ENCODE data around the gene PDE7B.

Gene PDE7B

DNA sequence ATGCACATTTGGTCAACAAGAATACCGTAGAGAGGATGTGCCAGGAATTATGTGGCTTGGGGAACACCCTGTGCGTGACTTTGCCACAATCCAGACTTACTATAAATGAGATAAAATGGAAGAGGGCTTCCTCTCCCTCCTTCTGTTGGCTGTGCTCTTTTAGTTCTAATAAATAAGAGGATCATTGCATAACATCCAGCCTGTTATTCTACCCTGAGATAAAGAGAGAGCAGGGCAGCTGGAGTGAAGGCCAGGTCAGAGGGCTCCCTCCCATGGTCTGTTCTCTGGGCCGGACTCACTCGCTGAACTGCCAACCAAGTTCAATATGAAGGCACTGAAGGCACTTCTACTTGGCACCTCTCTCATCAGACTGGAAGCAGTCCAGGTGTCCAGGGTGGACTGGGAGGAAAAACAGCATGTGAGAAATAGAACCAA lies 306.9 kb downstream of the PDE7B start:
- no peak for DNase-seq

DNA sequence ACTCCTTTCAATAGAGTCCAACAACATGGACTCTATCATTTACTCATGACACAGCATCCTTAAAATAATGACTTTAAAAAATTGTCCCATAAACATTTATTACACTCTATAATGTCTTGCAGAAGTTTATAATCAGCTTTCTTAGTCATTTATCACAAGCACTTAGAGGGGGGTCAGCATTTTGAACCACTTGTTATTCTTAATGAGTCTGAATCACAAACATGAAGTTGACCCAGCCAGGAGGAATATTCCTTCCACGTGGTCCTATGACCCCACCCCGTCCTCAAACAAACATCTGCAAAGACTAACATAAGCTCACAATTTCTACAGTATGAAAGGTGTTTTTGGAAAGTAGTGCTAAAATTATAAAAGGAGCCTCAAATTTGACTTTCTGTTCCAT lies 307.5 kb downstream of the PDE7B start:
- DNase-seq = no peak

DNA sequence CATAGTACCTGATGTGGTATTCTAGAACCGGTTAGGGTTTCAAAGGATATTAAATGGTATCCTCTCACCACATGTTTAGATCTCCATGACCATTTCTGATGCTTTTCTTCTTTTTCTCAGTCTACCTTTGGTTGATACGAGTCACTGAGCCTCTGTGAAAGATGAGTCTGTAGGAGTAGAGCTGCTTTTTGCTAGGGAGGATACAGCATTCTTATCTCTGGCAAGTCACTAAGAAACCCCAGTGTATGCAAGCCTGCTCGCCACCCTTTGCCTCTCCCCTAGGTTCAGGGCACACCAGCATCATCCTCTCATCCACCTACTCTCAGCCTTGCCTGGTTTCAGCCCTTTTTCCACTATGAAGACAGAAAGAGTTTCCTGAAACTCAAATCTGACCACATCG lies 308.7 kb downstream of the PDE7B start:
- DNase-seq = no peak

DNA sequence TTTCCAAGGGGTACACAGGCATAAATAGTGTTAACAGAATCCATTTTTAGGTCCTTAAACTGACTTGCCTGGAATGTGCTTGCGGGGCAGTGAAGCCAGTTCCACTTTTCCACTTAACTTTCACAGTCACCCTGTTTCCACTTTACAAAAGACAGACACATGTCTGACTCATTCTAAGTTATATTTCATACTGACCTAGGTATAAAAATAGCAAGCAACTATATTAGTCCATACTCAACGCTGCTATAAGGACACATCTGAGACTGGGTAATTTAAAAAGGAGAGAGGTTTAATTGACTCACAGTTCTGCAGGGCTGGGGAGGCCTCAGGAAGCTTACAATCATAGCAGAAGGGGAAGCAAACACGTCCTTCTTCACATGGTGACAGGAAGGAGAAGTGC lies 310.4 kb downstream of the PDE7B start:
- no peak for DNase-seq

DNA sequence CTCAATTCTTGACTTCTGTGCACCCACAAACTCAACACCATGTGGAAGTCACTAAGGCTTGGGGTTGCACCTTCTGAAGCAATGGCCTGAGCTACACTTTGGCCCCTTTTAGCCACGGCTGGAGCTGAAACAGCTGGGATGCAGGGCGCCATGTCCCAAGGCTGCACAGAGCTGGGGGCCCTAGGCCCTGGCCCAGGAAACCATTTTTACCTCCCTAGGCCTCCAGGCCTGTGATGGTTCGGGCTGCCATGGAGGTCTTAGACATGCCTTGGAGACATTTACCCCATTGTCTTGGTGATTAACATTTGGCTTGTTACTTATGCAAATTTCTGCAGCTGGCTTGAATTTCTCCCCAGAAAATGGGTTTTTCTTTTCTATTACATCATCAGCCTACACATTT lies 311.8 kb downstream of the PDE7B start:
- no peak for DNase-seq

DNA sequence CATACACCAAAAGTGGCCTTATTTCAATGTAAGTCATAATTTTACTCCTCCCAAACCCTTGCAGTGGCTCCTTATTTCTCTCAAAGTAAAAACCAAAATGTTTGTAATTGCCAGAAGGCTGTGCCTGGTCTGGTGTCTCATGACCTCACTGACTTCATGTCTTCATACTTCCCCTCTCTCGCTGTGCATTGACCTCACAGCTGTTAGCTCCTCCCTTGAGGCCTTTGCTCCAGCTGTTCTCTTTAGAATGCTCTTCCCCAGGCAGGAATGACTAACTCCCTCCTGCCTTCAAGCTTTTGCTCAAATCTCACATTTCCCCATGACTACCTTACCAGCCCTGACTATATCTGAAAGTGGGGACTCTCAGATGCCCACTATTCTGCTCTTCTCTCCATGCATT lies 315.3 kb downstream of the PDE7B start:
- no peak for DNase-seq

DNA sequence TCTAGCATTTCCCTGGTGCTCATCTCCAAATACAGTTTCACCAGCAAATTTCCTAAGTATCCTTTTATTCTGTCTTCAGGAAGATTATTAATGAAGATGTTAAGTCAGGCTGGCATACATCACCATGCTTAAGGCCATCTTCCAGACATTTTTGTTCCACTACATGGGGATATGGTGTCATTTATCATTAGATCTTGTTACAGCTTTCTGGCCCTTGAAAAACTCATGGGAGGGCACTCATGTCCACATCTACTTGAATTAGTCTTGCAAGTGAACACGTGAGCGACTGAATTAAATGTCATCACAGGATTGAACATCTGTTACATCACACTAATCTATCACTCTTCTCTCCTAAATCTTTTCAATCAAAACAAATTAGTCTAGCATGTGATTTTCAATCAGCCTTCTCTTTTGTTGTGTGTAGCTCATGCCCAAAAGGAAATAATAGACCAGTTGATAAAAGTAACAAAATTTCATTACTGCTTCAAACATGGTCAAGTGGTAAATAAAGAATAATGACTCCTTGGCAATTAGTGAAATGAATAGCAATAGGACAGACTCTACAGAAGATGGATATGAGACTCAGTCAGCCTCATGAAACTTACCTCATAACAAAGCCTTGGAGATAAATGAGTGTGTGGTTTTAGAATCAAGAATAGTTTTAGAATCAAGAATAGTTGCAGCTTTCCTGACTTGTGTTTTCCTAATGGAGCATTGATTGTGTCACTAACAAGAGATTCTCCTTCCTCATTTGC lies 318.1 kb downstream of the PDE7B start:
- no peak for DNase-seq

DNA sequence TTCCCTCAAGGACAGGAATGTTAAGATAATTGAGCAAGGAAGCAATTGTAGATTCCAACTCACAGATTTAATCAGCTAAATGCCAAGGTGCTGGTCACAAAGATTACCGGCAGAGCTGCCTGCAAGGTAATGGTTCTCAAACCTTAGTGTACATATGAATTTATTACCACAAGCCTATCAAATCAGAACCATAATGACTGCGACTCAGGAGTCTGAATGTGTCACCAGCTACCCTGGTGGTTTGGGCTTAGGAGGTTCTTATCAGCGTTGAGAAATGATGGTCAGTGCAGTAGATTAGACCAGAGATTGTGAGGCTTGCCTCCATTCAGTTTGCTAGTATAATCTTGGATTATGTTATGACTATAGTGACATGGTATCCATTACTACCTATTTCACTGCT lies 319.7 kb downstream of the PDE7B start:
- DNase-seq = no peak

DNA sequence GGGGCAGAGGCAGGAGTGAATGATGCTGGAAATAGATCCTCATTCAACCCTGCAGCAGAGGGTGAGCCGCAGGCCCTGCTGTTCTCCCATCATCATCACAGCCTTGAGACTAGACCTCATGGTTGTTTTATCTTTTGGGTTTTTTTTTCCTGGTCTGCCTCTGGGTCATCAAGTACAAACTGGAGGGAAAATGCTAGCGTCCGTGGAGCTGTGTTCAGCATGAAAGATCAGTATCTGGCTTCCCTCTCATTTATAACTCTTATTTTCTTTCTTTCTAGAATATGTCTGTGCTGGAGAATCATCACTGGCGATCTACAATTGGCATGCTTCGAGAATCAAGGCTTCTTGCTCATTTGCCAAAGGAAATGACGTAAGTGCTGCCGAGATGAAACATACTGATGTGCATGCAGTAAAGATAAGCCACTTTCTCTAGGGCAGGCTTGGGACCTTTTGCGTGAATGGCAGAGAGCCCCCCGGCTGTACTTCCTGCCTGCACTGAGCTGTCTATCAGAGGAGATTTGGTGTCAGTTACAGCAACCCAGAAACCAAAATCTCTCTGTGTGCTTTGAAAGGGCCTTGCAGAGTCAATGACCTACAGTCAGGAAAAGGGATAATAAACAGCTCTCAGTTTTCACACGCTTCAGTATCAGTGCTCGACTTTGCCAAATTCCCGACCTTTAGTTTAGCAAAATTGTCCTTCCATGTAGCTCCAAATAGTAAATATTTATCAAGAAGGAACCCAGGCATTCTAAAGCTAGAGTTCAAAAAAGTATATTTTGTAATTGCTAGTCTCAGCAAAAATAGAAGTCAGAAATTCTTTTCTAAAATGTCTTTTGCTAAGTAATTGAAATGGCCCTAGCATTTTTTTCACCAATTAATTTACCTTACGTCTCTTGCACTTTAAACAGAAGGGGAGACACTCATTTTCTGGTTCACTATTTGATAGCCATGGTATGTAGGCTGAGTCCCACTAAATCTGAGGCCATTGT lies 322.3 kb downstream of the PDE7B start:
- no peak for DNase-seq

DNA sequence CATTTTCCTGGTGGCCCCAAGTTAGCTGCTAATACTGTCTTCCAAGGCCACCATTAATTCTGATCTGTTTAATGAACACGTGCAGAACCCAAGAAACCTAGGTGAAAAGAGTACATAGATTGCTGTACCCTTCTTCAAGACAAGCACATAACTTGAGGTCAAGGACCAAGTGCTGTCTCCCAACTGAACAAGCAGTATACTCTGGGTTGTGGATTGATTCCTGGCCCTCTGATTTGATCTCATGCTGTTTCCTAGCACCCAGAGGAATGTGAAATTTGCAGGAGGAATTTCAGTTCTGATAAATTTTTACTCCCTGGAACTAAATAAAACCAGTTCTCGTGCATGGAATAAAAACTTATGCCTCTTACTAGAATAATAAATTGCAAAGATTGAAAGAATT lies 323.0 kb downstream of the PDE7B start:
- no peak for DNase-seq

DNA sequence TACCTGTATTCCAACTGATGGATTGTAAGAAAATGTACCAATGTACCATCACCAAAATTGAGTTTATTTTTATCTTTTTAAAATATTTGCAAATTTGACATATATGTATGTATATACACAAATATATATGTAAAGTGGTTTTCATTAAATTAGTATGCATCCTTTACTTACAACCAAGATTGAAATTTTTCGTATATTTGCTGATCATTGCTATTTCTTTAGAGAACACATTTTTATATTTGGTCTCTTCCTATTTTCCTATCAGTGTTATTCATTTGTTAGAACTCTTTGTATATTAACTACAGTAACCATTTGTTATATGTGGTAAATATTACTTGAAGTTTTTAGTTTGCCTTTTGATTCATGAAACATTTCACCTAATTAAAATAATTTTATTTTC lies 324.4 kb downstream of the PDE7B start:
- DNase-seq = no peak

DNA sequence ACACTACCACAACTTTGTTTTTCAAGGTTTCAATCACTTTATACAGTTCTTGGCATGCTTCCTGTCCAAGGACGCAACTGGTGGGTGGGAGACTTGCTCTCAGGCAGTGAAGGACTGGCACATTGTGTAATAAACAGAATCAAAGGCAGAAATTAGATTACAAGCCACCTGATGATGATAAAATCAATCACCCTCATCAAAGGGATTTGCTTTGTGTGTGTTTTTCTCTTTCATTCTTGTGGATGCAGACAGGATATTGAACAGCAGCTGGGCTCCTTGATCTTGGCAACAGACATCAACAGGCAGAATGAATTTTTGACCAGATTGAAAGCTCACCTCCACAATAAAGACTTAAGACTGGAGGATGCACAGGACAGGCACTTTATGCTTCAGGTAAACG lies 327.2 kb downstream of the PDE7B start:
- DNase-seq = no peak

DNA sequence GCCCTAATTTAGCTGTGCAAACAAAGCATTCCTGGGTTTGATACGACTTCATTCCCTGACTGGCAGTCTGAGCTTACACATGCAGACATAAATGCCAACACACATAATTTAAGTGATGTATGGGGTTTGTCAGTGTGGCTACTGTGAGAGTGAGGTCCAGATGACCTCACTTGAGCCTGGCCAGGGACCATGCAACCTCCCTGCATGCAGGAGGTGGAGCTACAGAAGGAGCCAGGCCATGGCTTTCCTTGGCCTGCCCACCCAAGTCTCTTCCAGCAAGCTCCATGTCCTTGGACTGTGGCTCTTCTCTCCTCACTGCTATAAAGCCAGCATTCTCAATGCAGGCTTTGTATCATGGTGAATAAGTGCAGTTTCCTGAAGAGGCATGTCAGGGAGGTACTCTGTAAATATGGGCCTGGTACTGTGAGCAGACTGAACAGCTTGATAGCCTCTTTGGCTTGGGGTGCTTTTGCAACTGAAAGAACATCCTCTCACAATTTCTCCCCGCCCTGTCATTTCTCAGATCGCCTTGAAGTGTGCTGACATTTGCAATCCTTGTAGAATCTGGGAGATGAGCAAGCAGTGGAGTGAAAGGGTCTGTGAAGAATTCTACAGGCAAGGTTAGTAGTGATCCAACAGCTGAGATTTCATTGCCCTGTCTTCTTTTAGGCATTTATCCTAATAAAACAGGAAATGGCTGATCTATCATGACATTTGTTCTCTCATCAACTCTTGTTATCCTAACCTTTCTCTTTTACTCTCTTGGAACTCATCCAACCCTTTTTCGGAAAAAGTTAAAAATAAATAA lies 329.4 kb downstream of the PDE7B start:
- DNase-seq = no peak

DNA sequence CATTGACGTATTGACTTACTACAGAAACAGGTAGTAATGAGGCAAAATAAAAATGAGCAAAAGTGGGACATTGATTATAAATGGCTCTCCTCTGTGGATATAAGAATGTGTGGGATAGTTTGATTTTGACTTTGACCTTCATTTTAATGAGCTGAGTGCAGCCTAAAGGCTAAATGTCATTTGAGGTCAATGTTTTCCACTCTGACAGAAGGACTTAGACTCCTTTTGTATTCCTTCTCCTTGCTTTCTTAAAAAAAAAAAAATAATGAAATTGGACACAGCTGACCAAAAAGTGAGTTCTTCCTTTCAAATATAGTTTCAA lies 330.0 kb downstream of the PDE7B start:
- DNase-seq = no peak

DNA sequence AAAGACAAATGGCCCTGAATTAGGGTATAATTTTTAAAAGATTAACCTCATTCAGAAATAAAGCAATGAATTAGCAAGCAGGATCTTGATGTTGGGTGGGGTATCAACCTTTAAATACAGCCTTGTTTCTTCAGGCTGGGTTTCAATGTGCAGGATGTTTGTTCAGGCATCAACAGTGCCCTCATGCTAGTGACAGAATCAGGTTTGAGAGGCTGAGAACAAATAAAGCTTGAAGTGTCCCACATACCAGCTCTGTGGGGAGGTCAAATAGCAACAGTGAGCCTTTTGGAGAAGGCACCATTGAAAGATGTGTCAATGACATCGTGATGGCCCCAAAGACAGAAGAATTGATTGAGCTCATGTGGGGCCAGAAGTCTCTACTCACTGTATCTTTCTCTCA lies 330.4 kb downstream of the PDE7B start:
- DNase-seq = no peak

DNA sequence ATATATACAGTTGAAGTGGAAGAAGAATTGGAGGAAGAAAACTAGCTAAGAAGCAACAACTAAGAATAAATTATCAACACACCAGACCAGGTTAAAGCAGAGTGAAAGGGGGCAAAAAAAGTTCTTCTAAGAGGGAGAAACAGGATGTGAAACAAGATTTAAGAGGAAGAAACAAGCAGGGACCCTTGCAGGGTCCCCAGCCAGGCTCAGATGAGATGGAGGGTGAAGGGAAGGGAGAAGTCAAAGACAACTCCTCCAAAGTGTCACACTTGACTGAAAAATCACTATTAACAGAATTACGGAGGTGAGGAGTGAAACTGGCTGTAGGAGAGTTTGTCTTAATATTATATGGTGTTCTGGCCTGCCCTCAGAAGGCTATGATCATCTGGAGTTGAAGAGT lies 333.2 kb downstream of the PDE7B start:
- no peak for DNase-seq

DNA sequence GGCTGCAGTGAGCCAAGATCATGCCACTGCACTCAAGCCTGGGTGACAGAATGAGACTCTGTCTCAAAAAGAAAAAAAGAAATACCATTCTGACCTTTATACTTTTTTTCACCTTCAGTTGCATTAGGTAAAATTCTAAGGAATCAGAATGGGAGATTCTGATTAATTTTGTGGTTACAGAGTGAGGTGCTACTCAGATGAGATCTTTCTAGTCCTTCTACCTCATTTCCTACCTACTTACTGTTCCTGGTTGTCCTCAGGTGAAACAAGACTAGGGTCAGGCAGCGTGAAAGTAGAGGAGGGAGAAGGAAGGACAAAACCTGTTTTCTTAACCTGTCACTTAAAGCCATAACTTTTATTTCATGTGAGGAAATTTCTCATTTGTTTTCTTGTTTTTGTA lies 334.9 kb downstream of the PDE7B start:
- DNase-seq = no peak

DNA sequence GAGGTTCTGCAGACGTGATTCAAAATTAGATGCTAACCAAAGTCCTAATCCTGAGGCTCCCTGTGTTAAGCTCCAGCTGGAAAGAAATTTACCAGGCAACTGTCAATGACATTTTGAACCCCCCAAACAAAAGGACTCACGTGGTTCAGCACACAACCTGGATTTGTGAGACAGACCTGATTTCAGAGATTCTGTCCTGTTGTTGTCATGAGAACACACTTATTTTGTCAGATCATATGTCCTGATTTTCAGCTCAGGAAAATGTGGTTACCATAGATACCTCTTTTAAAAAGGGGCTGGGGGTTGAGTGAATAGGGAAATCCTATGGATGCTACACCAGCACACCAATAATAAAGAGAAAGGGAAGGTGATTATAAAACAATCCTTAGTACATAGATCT lies 337.0 kb downstream of the PDE7B start:
- DNase-seq = no peak

DNA sequence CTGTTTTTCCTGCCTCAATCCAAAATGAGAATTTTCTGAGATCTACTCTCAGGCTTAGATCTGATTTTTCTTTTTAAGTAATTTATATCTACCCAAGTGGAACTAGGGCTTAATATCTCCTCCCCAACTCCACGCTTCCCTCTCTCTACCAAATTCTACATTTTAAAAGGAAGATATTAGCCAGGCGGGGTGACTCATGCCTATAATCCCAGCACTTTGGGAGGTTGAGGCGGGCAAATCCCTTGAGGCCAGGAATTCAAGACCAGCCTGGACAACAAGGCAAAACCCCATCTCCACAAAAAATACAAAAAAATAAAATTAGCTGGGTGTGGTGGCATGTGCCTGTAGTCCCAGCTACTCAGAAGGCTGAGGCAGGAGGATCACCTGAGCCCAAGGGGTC lies 337.6 kb downstream of the PDE7B start:
- no peak for DNase-seq

DNA sequence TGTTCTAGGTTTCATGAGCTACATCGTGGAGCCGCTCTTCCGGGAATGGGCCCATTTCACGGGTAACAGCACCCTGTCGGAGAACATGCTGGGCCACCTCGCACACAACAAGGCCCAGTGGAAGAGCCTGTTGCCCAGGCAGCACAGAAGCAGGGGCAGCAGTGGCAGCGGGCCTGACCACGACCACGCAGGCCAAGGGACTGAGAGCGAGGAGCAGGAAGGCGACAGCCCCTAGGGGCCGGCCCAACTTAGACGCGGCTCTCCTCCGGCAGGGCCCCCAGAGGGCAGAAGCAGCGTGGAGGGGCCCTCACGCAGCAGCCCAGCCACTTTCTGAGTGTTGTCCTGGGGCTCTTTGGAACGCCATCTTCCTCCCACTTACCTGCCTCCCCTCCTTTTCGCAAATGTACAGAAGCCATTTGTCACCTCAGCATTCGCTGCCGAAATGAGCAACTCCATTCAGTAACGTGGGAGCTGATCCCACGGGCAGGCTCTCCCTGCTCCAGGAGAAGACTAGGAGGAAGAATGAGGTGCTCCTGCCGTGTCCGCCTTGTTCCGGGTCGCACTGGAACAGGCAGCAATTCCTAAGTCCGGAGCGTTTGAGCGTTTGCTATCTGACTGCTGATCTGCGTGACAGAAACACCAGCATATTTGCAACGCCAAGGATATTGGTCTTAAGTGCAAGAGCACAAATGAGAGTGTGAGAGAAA lies 340.3 kb downstream of the PDE7B start:
- no peak for DNase-seq

DNA sequence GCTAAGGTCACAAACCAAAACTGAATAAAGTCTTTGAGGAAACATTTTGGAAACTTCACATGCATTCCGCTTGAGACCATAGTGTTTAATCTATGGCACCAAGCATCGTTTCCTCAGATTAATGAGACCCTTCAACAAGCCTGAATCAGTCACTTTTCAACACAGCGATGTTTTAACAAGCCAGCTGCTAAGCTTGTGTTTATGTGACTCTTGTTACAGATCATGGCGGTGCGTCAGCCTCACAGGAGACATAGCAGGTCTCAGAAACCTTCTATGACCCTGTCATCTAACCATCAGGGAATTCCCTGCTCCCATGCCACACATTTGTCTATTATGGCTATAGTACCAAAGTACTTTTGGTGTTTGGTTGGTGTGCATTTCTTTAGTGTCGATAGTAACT lies 341.4 kb downstream of the PDE7B start:
- DNase-seq = no peak

DNA sequence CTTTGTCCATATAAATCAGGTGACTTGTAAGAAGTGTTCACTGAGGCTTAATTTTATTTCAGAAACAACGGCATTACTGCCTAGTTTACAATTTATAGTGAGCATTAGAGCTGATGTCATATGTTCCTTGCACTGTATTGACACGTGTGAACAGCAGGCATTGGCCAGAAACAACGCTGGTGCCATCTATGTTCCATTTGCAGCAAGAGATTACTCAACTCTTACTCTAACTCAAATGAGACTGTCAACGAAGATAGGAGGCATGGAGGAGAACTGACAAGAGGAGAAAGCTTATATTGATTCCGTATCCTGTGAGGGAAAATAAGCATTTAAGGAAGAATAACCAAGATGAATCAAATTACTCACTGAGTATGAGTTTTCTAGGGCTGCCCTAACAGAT lies 350.2 kb downstream of the PDE7B start:
- DNase-seq = no peak

DNA sequence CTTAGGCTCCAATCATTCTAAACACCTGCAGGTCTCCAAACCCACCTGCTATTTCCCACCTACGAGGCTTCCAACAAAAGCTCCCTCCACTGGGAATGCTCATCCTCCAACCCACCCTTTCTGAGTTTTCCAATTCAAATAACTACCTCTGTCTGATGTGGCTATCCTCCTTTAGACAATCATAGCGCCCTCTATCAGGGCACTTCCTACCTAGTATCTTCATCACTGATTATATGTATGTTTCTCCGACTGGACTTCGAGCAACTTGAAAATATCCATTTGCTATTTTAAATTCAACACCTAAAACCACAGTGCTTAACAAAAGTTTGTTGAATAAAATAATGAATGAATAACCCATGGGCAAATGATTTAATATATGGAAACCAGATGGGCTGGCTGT lies 357.3 kb downstream of the PDE7B start:
- DNase-seq = no peak

Data from SIG-M5 (cell line).